Fibroblast of skin of left quadriceps (primary cell): ENCODE results near the gene LCE4A.
"Not testable (repeated sequence)": the region's sequence is repeated elsewhere in the genome, so short reads cannot be mapped to it uniquely, and the experiment has no call there.

ENCODE experiments used
- DNase-seq, 2 experiments: peaks; one replicate each; pipeline ENCODE4 v3.0.0-alpha.2; 2013; ENCODE audit warnings: low read depth in 2 of 2

The LCE4A gene, protein sequence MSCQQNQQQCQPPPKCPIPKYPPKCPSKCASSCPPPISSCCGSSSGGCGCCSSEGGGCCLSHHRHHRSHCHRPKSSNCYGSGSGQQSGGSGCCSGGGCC

DNA sequence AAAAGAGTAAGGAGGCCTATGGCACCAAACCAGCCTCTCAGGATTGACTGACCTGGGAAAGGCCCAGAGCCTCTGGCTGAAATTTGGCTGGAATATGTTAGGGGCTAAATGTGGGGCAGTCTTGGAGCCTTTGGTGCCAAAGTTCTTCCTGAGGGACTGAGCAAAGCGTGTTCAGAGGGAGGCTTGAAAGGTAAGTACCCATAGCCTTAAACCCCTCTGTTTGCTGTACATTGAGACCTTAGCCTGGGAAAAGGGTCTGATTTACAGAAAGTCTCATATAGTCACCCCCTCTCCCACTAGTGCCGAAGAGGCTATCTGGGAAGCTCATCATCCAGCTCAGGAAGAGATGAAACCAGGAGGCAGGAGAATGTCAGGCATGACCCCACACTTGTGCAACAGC is at the start of gene LCE4A:
TSS of gene LCE4A (plus strand) at position 301 of the 400 bp plus-strand sequence. CDS start 916 bp downstream, outside the sequence.
- no peak for DNase-seq

DNA sequence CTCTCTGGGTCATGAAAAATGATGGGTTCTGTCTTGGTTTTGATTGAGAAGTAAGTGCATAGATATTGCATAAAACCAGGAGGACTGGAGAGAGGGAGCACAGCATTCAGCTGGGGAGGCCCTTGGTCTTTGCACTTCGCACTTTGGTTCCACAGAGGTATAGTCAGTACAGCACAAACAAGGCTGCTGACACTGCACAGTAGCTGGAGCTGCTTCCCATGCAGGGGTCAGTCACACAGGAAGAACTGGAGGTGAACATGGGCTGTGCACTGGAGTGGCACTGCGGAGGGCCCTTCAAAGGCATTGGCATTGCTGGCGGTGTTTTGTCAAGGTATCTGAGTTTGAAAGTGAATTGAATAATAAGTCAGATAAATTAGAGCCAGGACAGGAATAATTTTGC is 49.3 kb upstream of the LCE4A start:
- DNase-seq: no peak

DNA sequence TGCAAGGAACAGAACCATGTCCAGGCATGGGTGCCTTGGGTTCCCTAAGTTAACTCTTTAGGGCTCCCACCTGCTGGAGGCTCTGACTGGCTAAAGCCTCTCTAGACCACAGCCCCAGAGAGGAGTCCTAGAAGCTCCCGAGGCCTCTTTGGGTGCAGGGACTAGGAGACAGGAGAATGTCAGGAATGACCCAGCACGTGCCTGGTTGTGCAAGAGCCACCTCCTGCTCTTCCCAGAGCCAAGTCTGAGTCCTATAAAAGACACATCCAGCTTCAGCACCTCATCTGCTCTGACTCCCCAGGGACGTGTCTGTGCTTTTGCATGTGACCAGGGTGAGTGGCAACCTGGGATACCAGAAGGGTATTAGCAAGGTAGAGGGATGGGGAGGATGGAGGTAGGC is 44.9 kb upstream of the LCE4A start, which contains the start of gene LCE2D:
TSS of gene LCE2D (plus strand) at position 283 of the 400 bp plus-strand sequence. CDS start 726 bp downstream, outside the sequence.
- DNase-seq: no peak

DNA sequence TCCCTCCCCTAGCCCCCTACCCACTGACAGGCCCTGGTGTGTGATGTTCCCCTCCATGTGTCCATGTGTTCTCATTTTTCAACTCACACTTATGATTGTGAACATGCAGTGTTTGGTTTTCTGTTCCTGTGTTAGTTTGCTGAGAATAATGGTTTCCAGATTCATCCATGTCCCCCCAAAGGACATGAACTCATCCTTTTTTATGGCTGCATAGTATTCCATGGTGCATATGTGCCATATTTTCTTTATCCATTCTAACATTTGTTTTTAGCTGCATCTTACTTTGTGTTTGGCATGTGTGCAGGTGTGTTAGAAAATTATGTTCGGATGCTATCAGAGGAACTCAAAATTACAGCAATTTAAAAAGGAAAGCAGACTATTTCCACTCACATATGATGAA is 41.8 kb upstream of the LCE4A start:
- DNase-seq: not testable (repeated sequence)

DNA sequence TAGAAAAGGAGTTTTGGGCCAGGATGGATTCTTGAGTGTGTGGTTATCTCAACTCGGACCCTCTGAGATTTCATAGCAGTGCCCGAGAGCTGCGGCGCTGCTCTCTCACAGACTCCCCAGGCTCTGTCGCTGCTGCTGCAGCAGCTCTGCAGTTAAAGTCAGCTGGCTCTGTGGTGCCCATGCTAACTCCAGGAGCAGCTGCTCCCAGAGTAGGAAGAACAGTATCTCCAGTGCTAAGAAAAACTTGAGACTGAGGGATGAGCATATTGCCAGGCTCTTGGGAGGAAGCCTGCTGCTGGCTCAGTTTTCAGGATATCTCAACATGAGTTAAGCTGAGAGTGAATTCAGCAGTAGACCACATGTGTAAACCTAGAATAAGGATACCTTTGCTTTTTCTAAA is 40.3 kb upstream of the LCE4A start:
- DNase-seq: no peak

DNA sequence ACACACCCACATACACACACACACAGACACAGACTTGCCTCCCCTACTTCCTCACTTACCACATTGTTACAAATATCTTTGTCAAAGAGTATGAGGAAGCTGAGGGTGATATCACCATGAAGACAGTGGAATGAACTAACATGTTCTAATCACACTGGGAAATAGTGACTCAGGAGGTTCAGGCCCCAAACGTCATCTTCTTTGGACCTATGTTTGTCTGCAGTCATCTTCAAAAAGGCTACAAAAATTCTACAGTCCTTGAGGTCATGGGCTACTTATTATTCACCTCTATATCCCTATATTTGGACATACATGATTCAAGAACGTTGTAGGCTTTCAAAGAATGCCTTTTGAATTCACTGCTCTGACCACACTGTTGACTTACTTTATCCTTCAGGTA is 34.9 kb upstream of the LCE4A start:
- no peak for DNase-seq

DNA sequence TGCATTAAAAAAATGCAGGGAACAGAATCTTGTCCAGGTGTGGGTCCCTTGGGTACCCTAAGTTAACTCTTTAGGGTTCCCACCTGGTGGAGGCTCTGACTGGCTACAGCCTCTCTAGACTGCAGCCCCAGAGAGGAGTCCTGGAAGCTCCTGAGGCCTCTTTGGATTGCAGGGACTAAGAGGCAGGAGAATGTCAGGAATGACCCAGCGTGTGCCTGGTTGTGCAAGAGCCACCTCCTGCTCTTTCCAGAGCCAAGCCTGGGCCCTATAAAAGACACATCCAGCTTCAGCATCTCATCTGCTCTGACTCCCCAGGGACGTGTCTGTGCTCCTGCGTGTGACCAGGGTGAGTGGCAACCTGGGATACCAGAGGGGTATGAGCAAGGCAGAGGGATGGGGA is 33.0 kb upstream of the LCE4A start, which contains the start of gene LCE2C:
TSS of gene LCE2C (plus strand) at position 297 of the 400 bp plus-strand sequence. CDS start 737 bp downstream, outside the sequence.
- DNase-seq: not testable (repeated sequence)

DNA sequence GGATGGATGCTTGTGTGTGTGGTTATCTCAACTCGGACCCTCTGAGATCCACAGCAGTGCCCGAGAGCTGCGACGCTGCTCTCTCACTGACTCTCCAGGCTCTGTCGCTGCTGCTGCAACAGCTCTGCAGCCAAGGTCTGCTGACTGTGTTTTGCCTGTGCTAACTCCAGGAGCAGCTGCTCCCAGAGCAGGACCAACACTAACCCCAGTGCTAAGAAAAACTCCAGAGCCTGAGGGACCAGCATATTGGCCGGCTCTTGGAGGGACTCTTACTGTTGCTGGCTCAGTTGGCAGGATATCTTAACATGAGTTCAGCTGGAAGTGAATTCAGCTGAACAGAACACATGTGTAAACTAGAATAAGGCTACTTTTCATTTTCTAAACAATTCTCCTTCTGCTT is 28.5 kb upstream of the LCE4A start:
- DNase-seq: no peak

DNA sequence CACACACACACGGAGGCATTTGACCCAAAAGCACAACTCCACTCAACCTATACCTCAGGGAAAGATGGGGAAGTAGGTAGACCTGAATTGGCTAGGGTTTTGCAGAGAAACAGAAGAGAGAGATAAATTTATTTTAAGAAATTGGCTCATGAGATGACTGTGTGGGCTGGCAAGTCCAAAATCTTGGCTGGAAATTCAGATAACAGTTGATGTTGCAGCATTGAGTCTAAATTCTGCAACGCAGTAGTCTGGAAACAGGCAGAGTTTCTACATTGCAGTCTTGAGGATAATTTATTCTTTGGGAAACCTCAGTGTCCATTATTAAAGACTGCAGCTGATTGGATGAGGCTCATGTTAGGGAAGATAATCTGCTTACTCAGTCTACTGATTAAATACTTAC is 26.3 kb upstream of the LCE4A start:
- DNase-seq: no peak

DNA sequence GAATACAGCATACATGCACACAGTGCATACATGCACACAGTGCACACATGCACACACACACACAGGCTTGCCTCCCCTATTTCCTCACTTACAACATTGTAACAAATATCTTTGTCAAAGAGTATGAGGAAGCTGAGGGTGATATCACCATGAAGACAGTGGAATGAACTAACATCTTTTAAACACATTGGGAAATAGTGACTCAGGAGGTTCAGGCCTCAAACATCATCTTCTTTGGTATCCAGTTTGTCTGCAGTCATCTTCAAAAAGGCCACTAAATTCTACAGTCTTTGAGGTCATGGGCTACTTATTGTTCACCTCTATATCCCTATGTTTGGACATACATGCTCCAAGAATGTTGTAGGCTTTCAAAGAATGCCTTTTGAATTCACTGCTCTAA is 24.1 kb upstream of the LCE4A start:
- no peak for DNase-seq

DNA sequence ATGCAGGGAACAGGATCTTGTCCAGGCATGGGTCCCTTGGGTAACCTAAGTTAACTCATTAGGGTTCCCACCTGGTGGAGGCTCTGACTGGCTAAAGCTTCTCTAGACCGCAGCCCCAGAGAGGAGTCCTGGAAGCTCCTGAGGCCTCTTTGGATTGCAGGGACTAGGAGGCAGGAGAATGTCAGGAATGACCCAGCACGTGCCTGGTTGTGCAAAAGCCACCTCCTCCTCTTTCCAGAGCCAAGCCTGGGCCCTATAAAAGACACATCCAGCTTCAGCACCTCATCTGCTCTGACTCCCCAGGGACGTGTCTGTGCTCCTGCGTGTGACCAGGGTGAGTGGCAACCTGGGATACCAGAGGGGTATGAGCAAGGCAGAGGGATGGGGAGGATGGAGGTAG is 22.1 kb upstream of the LCE4A start, which contains the start of gene LCE2B:
TSS of gene LCE2B (plus strand) at position 301 of the 400 bp plus-strand sequence. CDS start 721 bp downstream, outside the sequence.
- DNase-seq: not testable (repeated sequence)

DNA sequence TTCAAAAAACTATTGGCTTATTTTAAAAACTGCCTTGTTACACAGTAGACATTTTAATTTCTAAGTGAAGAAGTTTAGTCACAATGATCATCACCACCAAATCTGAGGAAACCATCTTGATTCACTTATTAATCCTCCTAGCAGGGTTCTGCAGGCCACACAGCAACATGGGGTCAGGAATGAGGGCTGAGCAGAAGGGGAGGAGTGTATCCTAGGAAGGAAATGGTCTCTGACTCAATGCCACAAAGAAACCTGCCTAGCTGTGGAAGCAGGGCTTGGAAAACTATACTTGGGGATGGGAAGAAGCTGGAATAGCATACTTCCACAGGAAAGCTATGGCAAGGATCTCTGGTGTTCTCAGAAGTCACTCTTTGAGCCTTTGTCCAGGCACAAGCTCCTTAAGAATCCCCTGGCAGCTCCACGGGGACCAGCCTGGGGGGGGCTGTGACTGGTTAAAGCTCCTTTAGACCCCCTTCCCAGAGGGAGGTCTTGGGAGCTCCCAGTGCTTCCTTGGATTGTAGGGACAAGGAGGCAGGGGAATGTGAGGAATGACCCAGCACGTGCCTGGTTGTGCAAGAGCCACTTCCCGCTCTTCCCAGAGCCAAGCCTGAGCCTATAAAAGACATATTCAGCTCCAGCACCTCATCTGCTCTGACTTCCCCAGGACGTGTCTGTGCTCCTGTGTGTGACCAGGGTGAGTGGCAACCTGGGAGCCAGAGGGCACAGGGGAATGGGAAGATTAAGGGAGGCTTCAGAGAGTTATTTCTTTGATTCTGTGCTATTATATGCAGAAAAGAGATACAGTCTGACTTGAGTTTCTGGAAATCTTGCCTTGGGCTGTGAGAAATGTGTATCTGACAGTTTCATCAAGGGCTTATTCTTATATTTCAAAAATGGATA is 10.0 kb upstream of the LCE4A start, which contains the start of gene LCE2A:
TSS of gene LCE2A (plus strand) at position 645 of the 900 bp plus-strand sequence. CDS start 557 bp downstream, outside the sequence.
- DNase-seq: no peak

DNA sequence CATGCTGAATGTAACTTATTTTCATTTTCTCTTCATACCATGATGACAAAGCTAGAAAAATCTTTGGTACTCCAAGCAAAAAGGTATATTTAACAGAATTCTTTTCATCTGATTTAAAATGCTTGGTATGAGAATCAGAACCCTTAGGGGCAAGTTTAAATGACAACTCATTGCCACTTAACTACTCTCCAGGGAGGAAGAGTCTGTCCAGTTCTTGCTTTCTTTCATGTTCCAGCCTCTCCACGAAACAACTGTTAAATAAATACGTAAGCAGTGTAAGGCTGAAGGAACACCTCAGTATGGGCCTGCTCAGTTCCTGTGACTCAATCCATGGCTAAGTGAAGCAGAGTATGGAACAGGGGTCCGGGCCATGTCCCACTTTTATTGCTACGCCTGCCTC is 8.2 kb upstream of the LCE4A start:
- DNase-seq: no peak

DNA sequence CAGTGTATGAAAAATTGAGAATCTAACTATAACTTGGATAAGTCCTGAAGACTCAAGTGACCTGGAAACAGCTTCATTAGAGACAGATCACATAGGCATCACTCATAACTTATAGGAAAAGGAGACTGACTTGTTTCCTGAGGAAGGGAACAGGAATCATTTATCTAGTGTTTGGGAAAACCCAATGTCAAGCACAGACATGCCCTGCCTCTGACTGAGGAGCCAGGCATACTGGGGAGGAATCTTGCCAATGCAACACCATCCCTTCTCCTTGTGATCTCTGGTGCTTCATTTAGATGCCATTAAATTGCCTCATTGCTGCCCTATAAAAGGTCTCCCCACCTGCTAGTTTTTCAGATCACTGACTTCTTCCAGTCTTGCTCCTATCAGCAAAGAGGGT is 10.3 kb downstream of the LCE4A start:
- no peak for DNase-seq

DNA sequence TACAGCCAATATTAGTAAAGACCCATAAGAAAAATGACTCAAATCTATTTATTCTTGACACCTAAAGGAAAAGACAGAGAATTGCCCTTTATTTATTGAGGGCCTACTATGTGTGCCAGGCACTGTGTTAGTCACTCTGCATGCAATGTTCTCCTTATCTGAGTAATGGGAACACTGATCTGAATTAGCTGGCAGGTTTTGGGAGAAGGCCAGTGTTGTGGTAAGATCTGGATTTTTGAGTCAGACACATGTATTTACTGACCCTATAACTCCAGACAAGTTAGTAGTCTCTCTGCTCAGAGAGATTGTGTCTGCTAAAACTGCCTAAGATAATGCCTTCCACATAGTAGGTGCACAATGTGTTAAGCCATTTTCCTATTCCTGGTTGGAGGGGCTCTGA is 17.3 kb downstream of the LCE4A start:
- no peak for DNase-seq

DNA sequence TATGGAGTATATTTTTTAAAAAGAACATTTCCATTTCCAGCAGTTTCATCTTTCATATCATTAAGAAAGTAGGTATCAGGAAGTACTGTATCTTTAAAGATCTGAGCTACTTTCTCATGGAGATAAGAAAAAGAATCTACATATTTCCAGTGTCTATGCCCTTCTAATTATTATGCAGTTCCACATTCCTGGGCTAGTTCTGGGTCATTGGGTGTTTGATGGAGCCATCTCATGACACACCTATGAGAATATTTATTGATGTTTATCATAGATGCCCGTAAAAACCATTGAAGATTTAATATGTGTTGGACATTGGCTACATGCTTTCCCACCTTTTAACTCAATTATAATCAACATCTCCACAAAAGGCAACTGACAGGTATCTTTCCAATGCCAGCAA is 21.0 kb downstream of the LCE4A start:
- DNase-seq: no peak

DNA sequence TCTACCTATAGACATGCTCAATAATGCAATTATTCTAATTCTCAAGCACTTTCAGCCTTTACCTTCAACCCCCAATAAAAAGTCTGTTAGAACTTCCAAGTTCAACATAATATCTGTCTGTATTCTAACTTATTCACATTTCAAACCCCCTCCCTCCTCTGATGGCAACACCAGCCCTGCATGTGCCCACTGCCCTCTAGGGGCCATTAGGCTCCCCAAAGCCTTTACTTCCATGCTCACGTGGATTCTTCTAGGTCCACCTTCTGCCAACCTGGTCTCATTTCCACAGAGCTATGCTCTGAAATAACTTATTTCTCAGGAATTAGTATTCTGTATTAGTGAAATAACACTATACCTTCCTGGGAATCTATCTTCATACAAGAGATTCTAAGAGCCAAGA is 27.7 kb downstream of the LCE4A start:
- DNase-seq: no peak

DNA sequence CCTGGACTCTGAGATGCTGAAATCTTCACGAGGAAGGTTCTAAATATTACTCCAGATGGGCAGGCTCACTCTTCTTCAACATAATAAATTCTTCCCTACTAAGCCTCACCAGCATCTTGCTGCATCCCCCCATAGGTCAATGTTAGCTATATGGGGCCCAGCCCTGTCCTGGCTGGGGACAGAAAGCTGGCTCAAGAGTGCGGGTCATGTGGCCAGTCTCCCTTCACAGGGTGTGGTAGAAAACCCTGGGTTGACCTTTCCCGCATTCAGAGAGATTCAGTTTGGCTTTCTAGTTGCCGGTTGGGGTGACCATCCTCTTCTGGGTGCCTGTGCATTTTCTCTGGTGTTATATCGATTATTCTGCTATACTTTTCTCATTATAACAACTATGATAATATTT is 30.0 kb downstream of the LCE4A start:
- DNase-seq: no peak

DNA sequence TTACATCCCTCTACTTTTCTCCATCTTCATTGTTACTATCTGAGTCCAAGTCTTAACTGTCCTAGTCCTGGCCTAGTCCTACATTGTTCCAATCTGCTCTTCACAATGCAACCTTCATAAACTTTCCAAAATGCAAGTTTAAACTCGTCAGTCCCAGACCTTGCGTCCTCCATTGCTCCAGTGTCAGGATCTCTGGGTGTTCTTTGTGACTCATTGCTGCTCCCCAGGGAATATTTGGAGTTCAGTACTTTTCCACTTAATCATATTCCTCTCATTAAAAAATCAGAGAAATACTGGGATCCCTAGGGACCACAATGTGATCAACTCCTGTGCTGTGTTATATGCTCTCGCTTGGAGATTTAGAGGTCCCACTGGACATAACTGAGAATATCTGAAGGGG is 31.9 kb downstream of the LCE4A start:
- DNase-seq: no peak

DNA sequence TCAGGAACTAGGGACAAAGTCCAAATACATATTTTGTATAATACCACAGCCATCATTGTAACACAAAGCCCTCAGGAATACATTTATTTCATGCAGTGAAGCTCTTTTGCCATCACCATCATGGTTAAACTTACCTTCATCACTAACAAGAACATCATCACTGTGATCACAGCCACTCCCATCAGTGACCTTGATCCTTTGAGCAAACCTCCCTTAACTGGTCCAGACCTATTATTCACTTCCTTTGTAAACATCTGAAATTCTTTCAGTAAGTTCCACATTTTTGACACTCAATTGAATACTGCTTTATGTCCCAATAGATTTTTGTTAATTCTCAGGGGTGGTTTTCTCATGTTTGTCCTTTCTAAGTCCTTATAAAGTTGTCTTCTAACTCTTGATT is 33.7 kb downstream of the LCE4A start:
- no peak for DNase-seq

DNA sequence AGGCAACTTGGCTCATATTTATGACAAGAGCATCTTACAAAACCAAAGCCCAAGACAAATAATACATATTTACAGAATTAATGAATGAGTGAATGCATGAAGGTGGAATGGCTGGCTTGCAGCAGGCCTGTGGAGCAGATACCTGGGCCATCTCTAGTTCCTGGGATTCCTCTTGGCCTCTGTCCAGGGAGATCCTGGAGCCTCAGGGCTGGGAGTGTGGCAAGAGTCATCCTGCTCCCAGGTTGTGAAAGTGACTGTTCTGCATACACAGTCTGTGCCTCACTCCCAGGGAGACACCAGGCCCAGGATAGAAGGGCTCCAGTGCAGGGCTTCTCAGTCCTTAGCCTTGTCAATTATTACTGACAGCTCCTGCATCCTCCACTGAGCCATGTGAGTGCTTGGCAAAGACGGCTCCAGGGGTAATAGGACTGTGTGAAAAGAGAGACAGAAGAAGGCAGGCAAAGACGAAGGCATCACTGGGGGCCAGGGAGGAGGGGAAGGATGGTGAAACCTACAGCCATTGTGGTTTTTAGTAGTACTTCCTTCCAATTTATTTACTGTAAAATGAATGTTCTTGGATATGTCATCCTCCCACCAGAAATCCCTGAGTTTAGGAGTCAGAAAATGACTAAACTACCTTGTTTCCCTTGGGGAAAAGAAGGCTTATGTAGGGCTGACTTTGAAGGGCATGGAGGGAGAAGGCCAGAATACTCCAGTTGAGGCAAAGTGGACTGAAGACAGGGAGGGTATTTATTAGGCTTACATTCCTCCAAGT is 35.6 kb downstream of the LCE4A start:
- no peak for DNase-seq

DNA sequence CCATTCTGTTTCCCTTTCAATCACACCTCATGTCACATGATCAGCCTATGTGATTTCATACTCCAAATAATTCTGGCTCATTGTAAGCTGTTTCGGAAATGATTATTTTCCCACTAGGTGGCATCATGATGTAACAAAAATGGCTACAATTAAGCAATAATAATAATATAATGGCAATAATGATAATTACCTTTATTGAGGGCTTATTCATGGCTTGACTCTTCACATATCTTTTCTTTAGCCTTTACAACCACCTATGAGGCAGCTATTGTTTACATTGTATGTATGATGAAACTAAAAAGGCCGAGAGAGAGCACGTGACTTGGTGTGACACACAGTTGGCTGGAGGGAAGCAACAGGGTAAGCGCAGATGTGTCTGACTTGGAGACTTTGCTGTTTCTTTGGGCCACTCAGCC is 37.3 kb downstream of the LCE4A start:
- no peak for DNase-seq
